Duodenal mucosa (tissue), 2 donors: Measurements from ENCODE around the gene DOK5.

ENCODE experiments used
- H3K27ac ChIP-seq: one replicate; pipeline ENCODE4 v1.7.0; 2013; ENCODE audit warnings: low read depth, low read length
- H3K27me3 ChIP-seq, 2 donors: one replicate each; pipeline ENCODE4 v1.7.0; 2013; ENCODE audit warnings: low read length in 2 of 2, control low read depth in 1 of 2; ENCODE audit not compliant: insufficient read depth in 2 of 2, control insufficient read depth in 1 of 2
- H3K36me3 ChIP-seq, 2 donors: one replicate each; pipeline ENCODE4 v1.7.0; 2013; ENCODE audit warnings: low read length in 2 of 2, control low read depth in 1 of 2; ENCODE audit not compliant: insufficient read depth in 2 of 2, control insufficient read depth in 1 of 2
- H3K4me1 ChIP-seq, 2 donors: one replicate each; pipeline ENCODE4 v1.7.0; 2013; ENCODE audit warnings: low read length in 2 of 2, control low read depth in 1 of 2; ENCODE audit not compliant: insufficient read depth in 2 of 2, control insufficient read depth in 1 of 2
- H3K4me3 ChIP-seq, 2 donors: one replicate each; pipeline ENCODE4 v1.7.0; 2013; ENCODE audit warnings: low read length in 2 of 2, low read depth in 1 of 2
- H3K9ac ChIP-seq, 2 donors: one replicate each; pipeline ENCODE4 v1.7.0; 2013; ENCODE audit warnings: low read length in 2 of 2, low read depth in 1 of 2
- H3K9me3 ChIP-seq, 2 donors: one replicate each; pipeline ENCODE4 v1.7.0; 2013; ENCODE audit warnings: low read length in 2 of 2, control low read depth in 1 of 2; ENCODE audit not compliant: control insufficient read depth in 1 of 2

DOK5 gene

DNA sequence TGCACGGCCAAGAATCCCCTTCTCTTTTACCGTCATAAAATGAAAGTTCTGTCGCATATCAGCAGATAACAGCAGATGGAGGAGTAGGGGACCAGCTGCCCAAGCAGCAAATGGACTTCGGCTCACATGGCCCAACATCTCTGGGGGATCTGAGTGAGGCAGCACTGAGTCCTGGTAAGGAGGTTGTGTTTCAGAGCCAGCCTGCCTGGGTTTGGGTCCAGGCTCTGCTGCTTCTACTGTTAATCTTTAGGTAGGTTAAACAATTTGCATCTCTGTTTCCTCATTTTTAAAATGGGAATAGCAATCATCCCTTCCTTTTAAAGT is 193.6 kb downstream of the DOK5 start:
- Histone ChIP-seq H3K4me3 (no peak overlapping the region), H3K4me1 (no peaks in the 10 kb centered on the region), H3K27me3 (no peaks in the 10 kb centered on the region), H3K27ac (no peak overlapping the region), H3K9me3 (no peaks in the 10 kb centered on the region), H3K36me3 (no peaks in the 10 kb centered on the region), H3K9ac (no peak overlapping the region)

DNA sequence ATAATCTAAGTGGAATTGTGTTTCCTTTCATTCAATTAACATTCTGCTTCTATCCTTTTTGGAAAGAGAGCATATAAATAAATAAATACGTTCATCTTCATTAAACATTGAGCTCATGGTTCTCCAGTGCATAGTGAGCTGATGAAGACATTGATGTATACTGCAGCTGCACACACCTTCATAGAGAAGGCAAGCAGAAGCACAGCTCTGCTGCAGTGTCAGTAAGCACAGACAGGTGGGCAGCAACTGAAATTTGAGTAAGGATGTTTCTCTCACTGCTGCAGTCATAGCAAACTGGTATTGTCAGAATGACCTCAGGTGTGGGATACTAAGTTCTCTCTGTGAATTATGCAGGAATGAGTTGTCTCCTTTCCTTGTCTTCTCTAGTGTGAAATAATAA is 202.9 kb downstream of the DOK5 start:
- no peak overlapping the region for H3K27ac ChIP-seq
- H3K4me3 ChIP-seq: no peak overlapping the region
- H3K9me3 ChIP-seq: no peaks in the 10 kb centered on the region
- peaks cover 0 to 4% of the 10 kb centered on the region in 2 donors for H3K4me1 ChIP-seq
- no peaks in the 10 kb centered on the region for H3K27me3 ChIP-seq
- H3K9ac ChIP-seq: no peak overlapping the region
- H3K36me3 ChIP-seq: no peaks in the 10 kb centered on the region

DNA sequence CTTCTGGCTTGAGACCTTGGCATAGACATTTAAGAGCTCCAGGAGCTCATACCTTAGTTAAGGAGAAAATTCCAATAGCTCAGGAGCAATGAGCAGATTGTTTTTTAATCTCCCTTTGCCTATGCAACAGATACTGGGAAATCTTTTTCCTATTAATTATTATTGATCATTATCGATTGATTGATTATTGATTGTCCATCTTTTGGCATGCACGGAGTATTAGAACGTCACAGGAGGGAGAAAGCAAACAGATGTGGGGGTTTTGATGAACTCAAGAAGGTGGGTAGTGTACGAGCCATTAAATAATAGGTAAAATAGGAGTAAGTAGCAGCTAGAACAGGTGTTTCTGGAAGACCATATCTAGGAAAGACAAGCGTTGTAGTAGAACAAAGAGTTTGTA is 205.0 kb downstream of the DOK5 start:
- Histone ChIP-seq H3K36me3 (no peaks in the 10 kb centered on the region), H3K9me3 (no peaks in the 10 kb centered on the region), H3K27ac (no peak overlapping the region), H3K4me3 (no peak overlapping the region), H3K9ac (no peak overlapping the region), H3K27me3 (no peaks in the 10 kb centered on the region), H3K4me1 (peaks cover 0 to 4% of the 10 kb centered on the region in 2 donors)

DNA sequence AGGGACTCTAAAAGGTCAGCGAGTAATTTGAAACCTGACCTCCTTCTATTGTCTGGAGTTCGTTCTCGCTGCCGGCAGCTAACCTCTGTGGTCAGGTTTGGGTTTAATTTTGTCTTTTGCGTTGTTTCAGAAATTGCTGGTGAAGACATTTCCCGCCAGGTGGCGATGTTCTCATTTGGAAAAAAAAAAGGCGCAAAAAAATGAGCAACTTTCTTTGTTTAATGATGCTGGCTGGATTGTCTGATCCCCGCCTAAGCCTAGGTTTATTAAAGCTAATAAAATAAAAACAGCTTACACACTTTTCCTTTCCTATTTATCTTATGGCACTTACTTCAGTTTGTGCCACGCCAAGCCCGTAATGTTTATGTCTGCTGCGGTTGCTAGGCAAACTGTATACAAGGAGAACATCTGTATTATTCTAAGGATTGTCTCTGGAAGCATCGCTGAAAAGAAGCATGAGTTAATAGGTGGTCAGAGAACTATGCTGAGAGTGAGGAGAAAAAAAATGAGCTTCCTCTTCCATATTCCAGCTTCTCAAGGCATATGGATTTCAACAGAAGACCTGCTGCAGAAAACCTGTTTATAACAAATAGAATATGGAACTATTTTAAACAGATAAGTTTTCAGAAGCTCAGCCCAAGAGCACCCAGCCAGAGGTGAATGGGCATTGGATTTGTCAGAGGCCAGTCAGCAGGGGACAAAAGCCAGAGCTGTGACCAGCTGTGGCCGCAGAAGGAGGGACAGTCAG is 205.7 kb downstream of the DOK5 start:
- H3K9ac ChIP-seq: no peak overlapping the region
- no peak overlapping the region for H3K4me3 ChIP-seq
- peaks cover 0 to 4% of the 10 kb centered on the region in 2 donors for H3K4me1 ChIP-seq
- H3K27me3 ChIP-seq: no peaks in the 10 kb centered on the region
- no peak overlapping the region for H3K27ac ChIP-seq
- no peaks in the 10 kb centered on the region for H3K36me3 ChIP-seq
- H3K9me3 ChIP-seq: no peaks in the 10 kb centered on the region

DNA sequence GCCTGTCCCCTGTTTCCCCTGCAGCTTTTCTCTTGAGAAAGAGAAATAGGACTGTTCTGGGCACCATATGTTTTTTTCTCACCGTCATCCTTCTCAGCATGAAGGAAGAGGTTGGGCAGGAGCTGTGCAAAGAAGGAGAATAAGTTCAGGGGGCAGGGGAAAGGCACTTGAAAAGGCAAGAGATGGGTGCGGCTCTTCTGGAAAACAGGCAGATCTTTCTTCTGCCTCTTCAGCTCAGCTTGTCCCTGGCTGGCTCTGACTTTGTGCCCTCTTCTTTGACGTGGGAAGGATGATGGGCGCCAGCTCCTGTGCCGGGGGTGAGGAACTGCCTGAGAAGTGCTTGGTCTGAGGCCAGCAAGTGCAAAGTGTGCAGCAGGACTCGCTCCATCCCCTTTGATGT is 206.5 kb downstream of the DOK5 start:
- H3K27ac ChIP-seq: no peak overlapping the region
- H3K36me3 ChIP-seq: no peaks in the 10 kb centered on the region
- no peaks in the 10 kb centered on the region for H3K27me3 ChIP-seq
- H3K9me3 ChIP-seq: no peaks in the 10 kb centered on the region
- peaks cover 0 to 4% of the 10 kb centered on the region in 2 donors for H3K4me1 ChIP-seq
- no peak overlapping the region for H3K4me3 ChIP-seq
- no peak overlapping the region for H3K9ac ChIP-seq

DNA sequence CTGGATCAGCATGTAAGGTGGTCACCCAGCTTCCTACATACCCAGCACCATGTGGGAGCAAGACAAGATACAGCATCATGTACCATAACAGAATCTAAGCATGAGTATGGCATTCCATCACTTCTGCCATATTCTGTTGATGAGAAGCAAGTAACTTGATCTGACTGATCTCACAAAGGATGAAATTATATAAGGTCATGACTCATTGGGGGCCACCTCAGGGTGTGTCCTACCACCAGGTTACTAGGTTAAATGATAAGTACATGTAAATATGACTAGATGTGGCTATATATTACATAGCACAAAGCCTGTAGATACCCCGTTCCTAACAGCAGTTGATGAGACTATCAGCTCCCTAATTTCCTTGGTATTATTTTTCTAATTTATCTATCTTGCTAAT is 213.1 kb downstream of the DOK5 start:
- no peaks in the 10 kb centered on the region for H3K9me3 ChIP-seq
- no peaks in the 10 kb centered on the region for H3K4me1 ChIP-seq
- H3K27me3 ChIP-seq: no peaks in the 10 kb centered on the region
- H3K27ac ChIP-seq: no peak overlapping the region
- H3K36me3 ChIP-seq: no peaks in the 10 kb centered on the region
- H3K4me3 ChIP-seq: no peak overlapping the region
- no peak overlapping the region for H3K9ac ChIP-seq

DNA sequence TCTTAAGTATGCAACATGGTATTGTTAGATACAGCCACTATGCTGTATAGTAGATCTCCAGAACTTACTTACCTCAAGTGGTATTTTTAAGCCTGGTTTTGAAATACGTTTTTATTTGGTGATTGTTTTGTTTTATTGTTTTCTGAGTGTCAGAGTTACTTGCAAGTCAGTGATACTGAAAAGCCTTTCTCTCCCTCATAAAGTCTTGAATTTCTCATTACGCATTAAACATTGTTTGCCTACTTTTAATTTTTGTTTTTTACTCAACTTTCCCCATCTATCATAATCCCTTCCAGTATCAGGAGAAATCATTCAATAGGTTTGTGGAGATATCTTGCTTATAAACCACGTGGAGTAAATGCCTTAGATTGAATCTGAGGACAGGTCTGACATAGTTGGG is 214.9 kb downstream of the DOK5 start:
- no peaks in the 10 kb centered on the region for H3K27me3 ChIP-seq

DNA sequence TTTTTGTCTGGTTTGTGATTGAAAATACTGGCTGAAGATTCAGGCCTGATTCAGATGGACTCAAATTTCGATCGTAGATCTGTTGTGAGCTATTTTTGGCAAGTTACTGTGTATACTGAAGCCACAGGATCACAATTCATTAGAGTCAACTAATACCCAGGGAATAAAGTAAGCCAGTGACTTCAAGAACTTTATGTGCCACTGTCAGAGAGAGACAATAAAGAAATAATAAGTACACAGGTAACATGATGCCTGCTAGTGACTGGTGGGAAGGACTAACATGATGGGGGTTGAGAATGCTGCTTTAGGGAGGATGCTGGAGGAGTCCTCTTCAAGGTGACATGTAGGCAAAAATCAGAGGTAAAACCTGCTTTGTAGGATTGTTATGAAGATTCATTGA is 215.9 kb downstream of the DOK5 start:
- H3K36me3 ChIP-seq: no peaks in the 10 kb centered on the region

More for the DNA sequence above, 214.9 kb downstream of the DOK5 start:
- Histone ChIP-seq H3K9me3 (no peaks in the 10 kb centered on the region), H3K36me3 (no peaks in the 10 kb centered on the region), H3K4me1 (no peaks in the 10 kb centered on the region), H3K4me3 (no peak overlapping the region), H3K9ac (no peak overlapping the region), H3K27ac (no peak overlapping the region)

DNA sequence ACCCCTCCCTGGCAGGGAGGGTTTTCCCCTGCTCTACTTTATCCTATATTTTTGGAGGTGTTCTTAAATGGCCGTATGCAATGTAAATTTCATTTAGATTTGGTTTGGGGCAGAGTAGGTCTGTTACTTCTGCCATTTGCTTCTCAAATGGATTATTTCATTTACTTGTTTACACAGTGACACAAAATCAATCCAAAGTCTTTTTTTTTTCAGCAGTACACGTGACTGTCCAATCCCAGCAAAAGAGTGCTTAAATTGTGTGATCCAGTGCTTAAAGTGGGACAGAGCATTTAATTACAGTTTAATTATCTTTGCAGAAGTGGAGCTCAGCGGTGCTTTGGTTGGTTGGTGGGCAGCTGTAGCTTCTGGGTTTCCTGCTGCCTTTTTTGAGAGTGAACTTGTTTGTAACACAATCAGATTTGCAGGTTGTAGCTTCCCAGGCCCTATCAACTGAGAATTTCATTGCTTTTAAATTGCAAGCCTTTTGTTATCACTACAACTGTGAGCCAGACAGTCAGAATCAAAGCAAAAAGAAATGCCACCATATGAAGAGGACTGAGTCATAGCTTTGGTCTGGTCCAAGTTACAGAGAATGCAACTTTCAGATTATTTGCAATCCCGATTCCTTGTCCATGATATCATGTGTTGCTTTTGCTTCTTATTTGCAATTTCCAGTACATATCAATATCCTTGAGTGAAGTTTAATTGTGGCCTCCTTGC is 216.9 kb downstream of the DOK5 start:
- no peaks in the 10 kb centered on the region for H3K4me1 ChIP-seq
- no peak overlapping the region for H3K4me3 ChIP-seq
- no peaks in the 10 kb centered on the region for H3K9me3 ChIP-seq
- no peaks in the 10 kb centered on the region for H3K36me3 ChIP-seq
- no peak overlapping the region for H3K27ac ChIP-seq
- no peak overlapping the region for H3K9ac ChIP-seq
- no peaks in the 10 kb centered on the region for H3K27me3 ChIP-seq

More for the DNA sequence above, 215.9 kb downstream of the DOK5 start:
- Histone ChIP-seq H3K4me3 (no peak overlapping the region), H3K27me3 (no peaks in the 10 kb centered on the region), H3K9ac (no peak overlapping the region), H3K27ac (no peak overlapping the region), H3K4me1 (no peaks in the 10 kb centered on the region), H3K9me3 (no peaks in the 10 kb centered on the region)

DNA sequence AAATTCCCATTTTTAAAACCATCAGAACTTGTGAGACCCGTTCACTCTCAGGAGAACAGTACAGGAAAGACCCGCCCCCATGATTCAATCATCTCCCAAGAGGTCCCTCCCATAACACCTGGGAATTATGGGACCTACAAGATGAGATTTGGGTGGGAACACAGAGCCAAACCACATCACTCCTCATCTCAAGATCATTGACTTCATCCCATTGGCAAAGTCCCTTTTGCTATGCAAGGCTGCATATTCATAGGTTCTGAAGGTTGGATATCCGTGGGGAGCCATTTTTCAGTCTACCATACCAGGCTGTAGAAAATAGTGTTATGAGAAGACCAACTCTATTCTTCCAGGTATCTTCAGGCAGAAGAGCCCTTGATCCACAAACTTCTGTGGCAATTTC is 219.1 kb downstream of the DOK5 start:
- Histone ChIP-seq H3K36me3 (no peaks in the 10 kb centered on the region), H3K27ac (no peak overlapping the region), H3K9ac (no peak overlapping the region)

More for the DNA sequence above, 219.1 kb downstream of the DOK5 start:
- H3K4me3 ChIP-seq: no peak overlapping the region
- no peaks in the 10 kb centered on the region for H3K9me3 ChIP-seq
- no peaks in the 10 kb centered on the region for H3K27me3 ChIP-seq
- H3K4me1 ChIP-seq: no peaks in the 10 kb centered on the region
